ENCODE measurements around the gene PRR22. TPM values are rescaled to one million over a fixed set of nuclear protein-coding genes. Genes with fewer than 3 reads are reported as not detected.

The PRR22 gene
- total RNA-seq, 2 experiments from 2014 or later, result 4.4 to 5.0 TPM

DNA sequence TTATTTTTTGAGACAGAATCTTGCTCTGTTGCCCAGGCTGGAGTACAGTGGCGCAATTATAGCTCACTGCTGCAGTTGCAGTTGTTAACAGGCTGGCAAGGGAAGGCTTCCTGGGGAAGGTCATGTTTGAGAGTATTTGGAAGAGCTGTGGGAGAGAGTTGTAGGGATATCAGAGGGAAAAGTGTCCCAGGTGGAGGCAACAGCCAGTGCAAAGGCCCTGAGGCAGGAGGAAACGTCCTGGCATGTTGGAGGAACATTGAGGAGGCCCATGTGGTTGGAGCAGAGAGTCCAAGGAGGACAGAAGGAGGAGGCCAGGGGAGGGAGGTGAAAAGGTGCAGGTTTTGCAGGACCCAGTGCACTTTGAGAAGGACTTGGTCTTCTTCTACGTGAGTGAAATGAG, 8.6 kb upstream of the PRR22 start:
- TF ChIP-seq CTCF (IDR thresholded peaks at IDR 0.05), result no peak
- no peak for DNase-seq
- H3K4me3 Mint-ChIP-seq, result no peak overlapping the region
- no peaks in the 10 kb centered on the region for H3K9me3 Mint-ChIP-seq
- POLR2A ChIA-PET, result interaction anchor here (1.0 to 1.8 kb wide), 3 partner anchors 35 to 111 kb away, joined by 3 to 4 read pairs (median 3); partner anchors contain the start of gene RPL36
- H3K27ac Mint-ChIP-seq, result no peak overlapping the region
- peaks cover 20% of the 10 kb centered on the region for H3K36me3 Mint-ChIP-seq (ENCODE audit: low read depth)
- H3K27me3 Mint-ChIP-seq, result peaks cover 1% of the 10 kb centered on the region
- ATAC-seq, result no peak
- peaks cover 17% of the 10 kb centered on the region for H3K4me1 Mint-ChIP-seq (ENCODE audit: low read depth)
- intact Hi-C loops (cut with micrococcal nuclease), result loop anchor here (5.0 to 10.0 kb wide), 2 partner anchors 98 to 184 kb away; partner anchors contain the start of genes RANBP3 and RPL36
- CTCF ChIA-PET, result interaction anchor here (0.6 to 3.8 kb wide), 5 partner anchors 8 to 114 kb away, joined by 3 to 25 read pairs (median 4); partner anchors contain the start of genes NRTN and RPL36

DNA sequence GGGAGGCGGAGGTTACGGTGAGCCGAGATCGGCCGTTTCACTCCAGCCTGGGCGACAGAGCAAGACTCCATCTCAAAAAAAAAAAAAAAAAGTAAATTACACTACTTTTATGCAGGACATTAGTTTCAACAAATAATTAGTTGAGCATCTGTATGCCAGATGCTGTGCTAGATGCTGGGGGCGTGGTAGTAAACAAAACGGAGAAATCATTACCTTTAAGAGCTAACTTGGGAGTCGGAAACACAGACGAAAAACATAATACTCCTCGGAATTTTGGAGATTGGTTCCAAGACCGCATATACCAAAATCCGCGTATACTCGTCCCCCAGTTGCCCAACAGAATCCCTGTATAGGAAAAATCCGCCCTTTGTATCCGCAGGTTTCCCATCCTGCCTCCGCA, 7.7 kb upstream of the PRR22 start:
- intact Hi-C loops (cut with micrococcal nuclease), result loop anchor here (5.0 to 10.0 kb wide), 2 partner anchors 97 to 185 kb away; partner anchors contain the start of genes RANBP3 and RPL36
- H3K27me3 Mint-ChIP-seq, result no peaks in the 10 kb centered on the region
- POLR2A ChIA-PET, result interaction anchor here (1.2 kb wide), 1 partner anchor 9 kb away, joined by 3 read pairs; no protein-coding TSS in a partner anchor

DNA sequence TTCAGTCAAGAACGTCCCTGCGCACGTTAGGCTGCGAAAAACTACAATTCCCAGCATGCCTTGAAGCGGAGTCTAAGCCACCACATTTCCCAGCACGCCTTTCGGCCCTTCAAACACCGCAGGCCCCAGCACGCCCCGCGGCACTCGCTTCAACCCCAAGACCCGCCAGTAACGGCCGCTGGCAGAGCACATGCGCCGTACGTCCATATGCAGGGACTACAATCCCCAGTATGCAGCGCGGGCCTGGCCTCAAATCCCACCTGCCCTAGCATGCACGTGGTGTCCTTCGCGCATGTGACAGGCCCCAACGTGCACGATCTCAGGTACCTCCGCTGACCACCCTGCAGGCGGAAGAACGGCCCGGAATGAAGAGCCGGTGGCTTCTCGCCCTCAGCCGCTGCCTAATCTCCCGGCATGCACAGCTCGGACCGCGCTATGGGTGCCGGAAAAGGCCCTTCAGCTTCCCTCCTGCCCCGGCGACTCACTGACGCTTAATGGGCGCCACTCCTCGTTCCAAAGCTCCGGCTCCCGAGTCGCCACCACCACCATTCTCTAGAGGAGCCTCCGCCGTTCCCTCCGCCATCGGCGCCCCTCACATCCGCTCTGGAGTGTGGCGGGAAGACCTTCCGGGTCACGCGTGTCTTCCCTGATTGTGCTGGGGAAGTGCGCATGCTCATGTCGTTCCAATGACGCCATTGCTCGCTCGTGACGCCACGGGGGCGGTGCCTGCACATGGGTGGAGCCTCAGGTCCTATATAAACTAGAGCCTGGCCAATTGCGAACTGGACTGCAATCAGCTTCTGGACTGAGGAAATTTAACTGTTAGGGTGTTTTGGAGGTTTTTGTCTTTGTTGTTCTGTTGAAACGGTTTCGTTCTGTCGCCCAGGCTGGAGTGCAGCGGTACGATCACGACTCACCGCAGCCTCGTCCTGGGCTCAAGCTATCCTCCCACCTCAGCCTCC, 6.3 kb upstream of the PRR22 start, which contains the start of gene DUS3L:
Gene DUS3L (minus strand): TSS at position 605 of the 962 bp plus-strand sequence. CDS start 22 bp downstream, at position 583.
- H3K4me3 Mint-ChIP-seq, result peak within 1 kb of the TSS; percentile 100
- H3K27me3 Mint-ChIP-seq, result no peaks in the 10 kb centered on the region
- H3K9me3 Mint-ChIP-seq, result no peaks in the 10 kb centered on the region
- ChIA-PET POLR2A (interaction anchor here (0.7 to 4.0 kb wide), 13 partner anchors 8 to 321 kb away, joined by 3 to 31 read pairs (median 5); partner anchors contain the start of genes CATSPERD, LONP1, NDUFA11 and RPL36), CTCF (interaction anchor here (0.7 to 3.3 kb wide), 3 partner anchors 13 to 101 kb away, joined by 3 to 16 read pairs (median 4); partner anchors contain the start of gene NRTN)
- peaks cover 36% of the 10 kb centered on the region for H3K36me3 Mint-ChIP-seq (ENCODE audit: low read depth)
- peak; percentile 96 for ATAC-seq
- DNase-seq, result peak; percentile 99
- peaks cover 17% of the 10 kb centered on the region for H3K4me1 Mint-ChIP-seq (ENCODE audit: low read depth)
- intact Hi-C loops (cut with micrococcal nuclease), result loop anchor here (5.0 to 10.0 kb wide), 2 partner anchors 96 to 186 kb away; partner anchors contain the start of genes RANBP3 and RPL36
- H3K27ac Mint-ChIP-seq, result peak within 1 kb of the TSS; percentile 100
- TF ChIP-seq CTCF (IDR thresholded peaks at IDR 0.05), result no peak

More for the DNA sequence above, 7.7 kb upstream of the PRR22 start:
- peaks cover 17% of the 10 kb centered on the region for H3K4me1 Mint-ChIP-seq (ENCODE audit: low read depth)
- CTCF ChIA-PET, result interaction anchor here (1.2 to 3.3 kb wide), 3 partner anchors 9 to 102 kb away, joined by 4 to 16 read pairs (median 5); partner anchors contain the start of genes NRTN and RPL36
- TF ChIP-seq CTCF (IDR thresholded peaks at IDR 0.05), result no peak
- no peak overlapping the region for H3K27ac Mint-ChIP-seq
- H3K36me3 Mint-ChIP-seq (ENCODE audit: low read depth), result peaks cover 24% of the 10 kb centered on the region
- no peak overlapping the region for H3K4me3 Mint-ChIP-seq
- no peak for DNase-seq
- ATAC-seq, result no peak
- no peaks in the 10 kb centered on the region for H3K9me3 Mint-ChIP-seq

DNA sequence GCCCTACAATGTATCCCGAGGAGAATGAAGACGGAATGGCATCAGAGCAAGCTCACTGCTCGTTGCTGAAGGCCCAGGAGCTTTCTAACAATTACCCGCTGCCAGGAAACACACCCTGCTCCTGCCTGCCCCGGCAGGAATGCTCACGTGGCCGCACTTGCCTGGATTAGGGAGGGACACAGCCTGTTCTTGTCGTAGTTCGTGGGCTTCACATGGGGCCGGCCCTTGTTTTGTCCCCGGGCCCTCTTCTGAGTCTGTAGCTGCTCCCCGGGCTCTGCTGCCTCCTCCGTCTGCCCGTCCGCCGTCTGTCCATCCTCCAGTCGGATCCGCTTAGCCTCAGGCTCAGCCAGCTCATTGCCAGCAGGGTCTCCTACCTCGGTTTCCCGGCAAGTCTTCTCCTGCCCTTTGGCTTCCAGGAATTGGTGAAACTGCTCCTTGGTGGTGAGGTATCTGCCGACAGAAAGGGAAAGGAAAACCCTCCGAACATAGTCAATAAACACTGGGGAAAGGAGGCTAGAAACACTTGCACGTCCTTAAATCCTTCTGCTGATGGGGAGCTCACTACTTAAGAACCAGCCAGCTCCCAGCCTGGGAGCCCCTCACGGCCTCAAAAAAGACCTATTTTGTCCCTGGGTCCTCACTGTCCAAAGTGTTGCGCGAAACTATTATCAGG, 5.5 kb upstream of the PRR22 start:
- no peaks in the 10 kb centered on the region for H3K9me3 Mint-ChIP-seq
- DNase-seq, result no peak
- peak overlapping the region; percentile 100 for H3K27ac Mint-ChIP-seq
- TF ChIP-seq CTCF (IDR thresholded peaks at IDR 0.05), result no peak
- no peak for ATAC-seq
- H3K27me3 Mint-ChIP-seq, result no peaks in the 10 kb centered on the region
- peaks cover 37% of the 10 kb centered on the region for H3K36me3 Mint-ChIP-seq (ENCODE audit: low read depth)
- intact Hi-C loops (cut with micrococcal nuclease), result loop anchor here (5.0 to 10.0 kb wide), 2 partner anchors 95 to 187 kb away; partner anchors contain the start of genes RANBP3 and RPL36
- CTCF ChIA-PET, result interaction anchor here (1.1 to 3.3 kb wide), 2 partner anchors 14 to 101 kb away, joined by 4 to 16 read pairs; partner anchors contain the start of gene NRTN
- H3K4me3 Mint-ChIP-seq, result peak overlapping the region; percentile 100
- POLR2A ChIA-PET, result interaction anchor here (1.1 to 4.0 kb wide), 10 partner anchors 12 to 114 kb away, joined by 3 to 31 read pairs (median 6); partner anchors contain the start of genes CATSPERD, LONP1, NDUFA11 and RPL36
- H3K4me1 Mint-ChIP-seq (ENCODE audit: low read depth), result peaks cover 17% of the 10 kb centered on the region
